ENCODE data around the gene PPEF1. TPM values are rescaled to one million over a fixed set of nuclear protein-coding genes. Genes with fewer than 3 reads are reported as not detected.
A peak's percentile ranks its signal among the peaks of the same experiment; 100 is the strongest.

PPEF1 gene
- total and polyA plus RNA-seq, 9 donors: 0.12 to 2.0 (median 0.58) TPM; not detected in 3

- Histone ChIP-seq H3K4me1 (ENCODE audit: insufficient read depth) (no peaks in the 10 kb centered on the region), H3K4me3 (no peak overlapping the region), H3K36me3 (no peaks in the 10 kb centered on the region), H3K9me3 (no peaks in the 10 kb centered on the region), H3K27ac (no peak overlapping the region), H3K27me3 (no peaks in the 10 kb centered on the region)
- 73 to 84% (median 80%) methylated on average over 3 of the region's 3 CpGs for WGBS, 3 donors
- DNase-seq: no peak
- TF ChIP-seq CTCF (IDR thresholded peaks at IDR 0.05) (no peak), EP300 (IDR thresholded peaks at IDR 0.05) (no peak), POLR2A (IDR thresholded peaks at IDR 0.05) (no peak)
- intact Hi-C loops (cut with DNase I): no loop called here
Observed at GRCh38 chrX:18696653-18697052, 10.8 kb upstream of the PPEF1 start.

- no peaks in the 10 kb centered on the region for H3K27me3 ChIP-seq
- no peak for DNase-seq
- H3K36me3 ChIP-seq: no peaks in the 10 kb centered on the region
- intact Hi-C loops (cut with DNase I): no loop called here
- 78 to 82% (median 78%) methylated on average over 12 of the region's 12 CpGs for WGBS, 3 donors
- H3K9me3 ChIP-seq: no peaks in the 10 kb centered on the region
- H3K4me3 ChIP-seq: no peak overlapping the region
- no peak for TF ChIP-seq CTCF (IDR thresholded peaks at IDR 0.05)
- no peak for TF ChIP-seq EP300 (IDR thresholded peaks at IDR 0.05)
- TF ChIP-seq POLR2A (IDR thresholded peaks at IDR 0.05): no peak
- H3K4me1 ChIP-seq (ENCODE audit: insufficient read depth): no peaks in the 10 kb centered on the region
- no peak overlapping the region for H3K27ac ChIP-seq
Observed at GRCh38 chrX:18698737-18699650, 8.5 kb upstream of the PPEF1 start.

GRCh38 chrX:18701621-18702361 lies 5.7 kb upstream of the PPEF1 start:
- intact Hi-C loops (cut with DNase I): no loop called here
- peak in 1 of 5 donors; percentile 26 for DNase-seq
- no peaks in the 10 kb centered on the region for H3K4me1 ChIP-seq (ENCODE audit: insufficient read depth)
- 61 to 68% (median 67%) methylated on average over 5 of the region's 5 CpGs for WGBS, 3 donors
- H3K27me3 ChIP-seq: no peaks in the 10 kb centered on the region
- no peaks in the 10 kb centered on the region for H3K9me3 ChIP-seq
- no peak overlapping the region for H3K4me3 ChIP-seq
- H3K27ac ChIP-seq: no peak overlapping the region
- H3K36me3 ChIP-seq: no peaks in the 10 kb centered on the region
- TF ChIP-seq EP300 (IDR thresholded peaks at IDR 0.05) (no peak), CTCF (IDR thresholded peaks at IDR 0.05) (no peak), POLR2A (IDR thresholded peaks at IDR 0.05) (no peak)

- H3K27ac ChIP-seq: no peak overlapping the region
Observed at GRCh38 chrX:18702362-18703195, 4.9 kb upstream of the PPEF1 start.

More at GRCh38 chrX:18702362-18703195, 4.9 kb upstream of the PPEF1 start:
- intact Hi-C loops (cut with DNase I): no loop called here
- DNase-seq: no peak
- WGBS, 3 donors: 48 to 58% (median 52%) methylated on average over 12 of the region's 12 CpGs
- H3K4me1 ChIP-seq (ENCODE audit: insufficient read depth): no peaks in the 10 kb centered on the region
- no peak overlapping the region for H3K4me3 ChIP-seq
- no peaks in the 10 kb centered on the region for H3K9me3 ChIP-seq
- no peak for TF ChIP-seq EP300 (IDR thresholded peaks at IDR 0.05)
- TF ChIP-seq CTCF (IDR thresholded peaks at IDR 0.05): no peak
- no peak for TF ChIP-seq POLR2A (IDR thresholded peaks at IDR 0.05)
- no peaks in the 10 kb centered on the region for H3K36me3 ChIP-seq
- no peaks in the 10 kb centered on the region for H3K27me3 ChIP-seq

Data from ovary (tissue), 9 donors.